K562 treated with DMSO at 1 percent for 12 hours (cell line): ENCODE results near the gene UGT3A2. TPM values are rescaled to one million over a fixed set of nuclear protein-coding genes. Genes with fewer than 3 reads are reported as not detected.

ENCODE experiments used
- total RNA-seq: library from RNA; unstranded; fragments of 300-600 nt; gene quantifications from 2 replicates; pipeline ENCODE4 v1.2.3, GENCODE V29; 2022; ENCODE audit not compliant: insufficient read depth

The UGT3A2 gene, protein sequence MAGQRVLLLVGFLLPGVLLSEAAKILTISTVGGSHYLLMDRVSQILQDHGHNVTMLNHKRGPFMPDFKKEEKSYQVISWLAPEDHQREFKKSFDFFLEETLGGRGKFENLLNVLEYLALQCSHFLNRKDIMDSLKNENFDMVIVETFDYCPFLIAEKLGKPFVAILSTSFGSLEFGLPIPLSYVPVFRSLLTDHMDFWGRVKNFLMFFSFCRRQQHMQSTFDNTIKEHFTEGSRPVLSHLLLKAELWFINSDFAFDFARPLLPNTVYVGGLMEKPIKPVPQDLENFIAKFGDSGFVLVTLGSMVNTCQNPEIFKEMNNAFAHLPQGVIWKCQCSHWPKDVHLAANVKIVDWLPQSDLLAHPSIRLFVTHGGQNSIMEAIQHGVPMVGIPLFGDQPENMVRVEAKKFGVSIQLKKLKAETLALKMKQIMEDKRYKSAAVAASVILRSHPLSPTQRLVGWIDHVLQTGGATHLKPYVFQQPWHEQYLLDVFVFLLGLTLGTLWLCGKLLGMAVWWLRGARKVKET
- total RNA-seq, result not detected in 2 replicates

DNA sequence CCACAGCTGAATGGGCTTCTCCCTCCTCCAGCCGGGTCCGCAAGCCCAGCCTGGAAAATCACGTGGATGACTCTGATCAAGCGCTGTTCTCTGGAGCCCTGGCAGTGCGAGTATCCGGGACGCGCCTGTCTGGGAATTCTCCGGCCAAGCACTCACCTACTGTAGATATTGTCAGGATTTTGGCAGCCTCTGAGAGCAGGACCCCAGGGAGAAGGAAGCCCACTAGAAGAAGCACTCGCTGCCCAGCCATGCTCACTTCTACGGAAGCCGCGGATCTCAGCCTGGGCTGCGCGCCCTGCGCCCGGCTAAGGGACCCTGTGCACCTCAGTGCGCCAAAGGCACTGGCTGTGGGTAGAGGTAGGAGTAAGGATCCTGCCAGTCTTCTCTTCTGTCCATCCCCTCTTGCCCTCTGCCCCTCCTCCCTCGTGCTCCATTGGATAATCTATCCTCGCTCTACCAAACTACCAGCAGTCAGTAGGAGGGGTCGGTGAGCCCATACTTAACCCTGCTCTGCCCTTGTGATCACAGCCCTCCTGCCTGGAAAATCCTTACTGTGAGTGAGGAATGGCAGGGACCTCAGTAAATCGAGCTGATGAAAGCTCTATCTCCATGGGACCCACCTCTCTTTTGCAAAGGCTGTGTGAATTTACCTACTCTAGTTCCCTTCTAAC is at the start of gene UGT3A2:
TSS of gene UGT3A2 (minus strand) at position 343 of the 671 bp plus-strand sequence. CDS start at position 250, 93 bp downstream.

DNA sequence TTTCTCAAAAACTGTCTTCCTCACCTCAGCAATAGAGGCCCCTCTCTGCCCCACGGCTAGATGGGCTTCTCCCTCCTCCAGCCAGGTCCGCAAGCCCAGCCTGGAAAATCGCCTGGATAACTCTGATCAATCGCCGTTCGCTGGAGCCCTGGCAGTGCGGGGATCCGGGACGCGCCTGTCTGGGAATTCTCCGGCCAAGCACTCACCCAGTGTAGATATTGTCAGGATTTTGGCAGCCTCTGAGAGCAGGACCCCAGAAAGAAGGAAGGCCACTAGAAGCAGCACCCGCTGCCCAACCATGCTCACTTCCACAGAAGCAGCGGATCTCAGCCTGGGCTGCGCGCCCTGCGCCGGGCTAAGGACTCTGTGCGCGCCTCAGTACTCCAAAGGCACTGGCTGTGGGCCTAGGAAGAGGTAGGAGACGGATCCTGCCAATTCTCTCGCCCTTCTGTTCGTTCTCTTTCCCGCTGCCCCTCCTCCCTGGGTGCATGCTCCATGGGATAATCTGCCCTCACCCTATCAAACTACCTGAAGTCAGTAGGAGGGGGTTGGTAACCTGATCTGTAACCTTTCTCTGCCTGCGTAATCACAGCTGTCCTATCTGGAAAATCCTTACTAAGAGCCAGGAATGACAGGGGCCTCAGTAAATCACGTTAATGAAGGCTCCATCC is 75.6 kb downstream of the UGT3A2 start, which contains the start of gene UGT3A1:
TSS of gene UGT3A1 (minus strand) at position 450 of the 671 bp plus-strand sequence. CDS start at position 300, 150 bp downstream.

Other genes with a start within 250 kb of the UGT3A2 start
- not detected in 2 replicates for gene IL7R, start 210.0 kb downstream of the UGT3A2 start, total RNA-seq
- not detected in 2 replicates for gene CAPSL, start 128.3 kb downstream of the UGT3A2 start, total RNA-seq
- not detected in 2 replicates for gene UGT3A1, start 75.5 kb downstream of the UGT3A2 start, total RNA-seq
- gene LMBRD2, start 85.0 kb upstream of the UGT3A2 start, total RNA-seq, result 1.4 and 8.6 TPM in 2 replicates
- gene SKP2, start 85.2 kb upstream of the UGT3A2 start, total RNA-seq, result 14.7 and 40.3 TPM in 2 replicates
- 5.5 and 15.0 TPM in 2 replicates for gene NADK2, start 175.0 kb upstream of the UGT3A2 start, total RNA-seq
- gene RANBP3L, start 235.0 kb upstream of the UGT3A2 start, total RNA-seq, result not detected in 2 replicates